ENCODE data around the gene HBB.

Gene HBB

DNA sequence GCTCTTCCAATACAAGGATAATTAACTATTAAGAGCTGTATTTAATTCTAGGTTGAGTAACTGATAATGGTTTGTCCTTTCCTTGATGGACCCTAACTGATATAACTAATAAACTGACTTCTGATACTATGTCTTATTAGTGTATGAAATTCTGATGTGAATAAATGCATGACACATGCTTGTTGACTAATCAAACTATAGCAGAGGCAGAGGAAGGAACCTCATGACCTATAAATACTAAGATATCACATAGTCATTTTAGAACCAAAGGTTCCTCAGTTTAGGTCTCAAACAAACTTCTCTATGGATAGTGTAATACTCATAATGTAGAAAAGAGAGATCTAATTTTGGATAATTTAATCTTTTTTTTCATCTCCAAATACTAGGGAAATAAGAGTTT, 12.2 kb upstream of the HBB start:
- DNase-seq (ENCODE audit: low read depth): no peak
- TF ChIP-seq, protein P1, sequence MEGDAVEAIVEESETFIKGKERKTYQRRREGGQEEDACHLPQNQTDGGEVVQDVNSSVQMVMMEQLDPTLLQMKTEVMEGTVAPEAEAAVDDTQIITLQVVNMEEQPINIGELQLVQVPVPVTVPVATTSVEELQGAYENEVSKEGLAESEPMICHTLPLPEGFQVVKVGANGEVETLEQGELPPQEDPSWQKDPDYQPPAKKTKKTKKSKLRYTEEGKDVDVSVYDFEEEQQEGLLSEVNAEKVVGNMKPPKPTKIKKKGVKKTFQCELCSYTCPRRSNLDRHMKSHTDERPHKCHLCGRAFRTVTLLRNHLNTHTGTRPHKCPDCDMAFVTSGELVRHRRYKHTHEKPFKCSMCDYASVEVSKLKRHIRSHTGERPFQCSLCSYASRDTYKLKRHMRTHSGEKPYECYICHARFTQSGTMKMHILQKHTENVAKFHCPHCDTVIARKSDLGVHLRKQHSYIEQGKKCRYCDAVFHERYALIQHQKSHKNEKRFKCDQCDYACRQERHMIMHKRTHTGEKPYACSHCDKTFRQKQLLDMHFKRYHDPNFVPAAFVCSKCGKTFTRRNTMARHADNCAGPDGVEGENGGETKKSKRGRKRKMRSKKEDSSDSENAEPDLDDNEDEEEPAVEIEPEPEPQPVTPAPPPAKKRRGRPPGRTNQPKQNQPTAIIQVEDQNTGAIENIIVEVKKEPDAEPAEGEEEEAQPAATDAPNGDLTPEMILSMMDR (IDR thresholded peaks at IDR 0.05; ENCODE audit: low read depth, low read length, missing control alignments): no peak

DNA sequence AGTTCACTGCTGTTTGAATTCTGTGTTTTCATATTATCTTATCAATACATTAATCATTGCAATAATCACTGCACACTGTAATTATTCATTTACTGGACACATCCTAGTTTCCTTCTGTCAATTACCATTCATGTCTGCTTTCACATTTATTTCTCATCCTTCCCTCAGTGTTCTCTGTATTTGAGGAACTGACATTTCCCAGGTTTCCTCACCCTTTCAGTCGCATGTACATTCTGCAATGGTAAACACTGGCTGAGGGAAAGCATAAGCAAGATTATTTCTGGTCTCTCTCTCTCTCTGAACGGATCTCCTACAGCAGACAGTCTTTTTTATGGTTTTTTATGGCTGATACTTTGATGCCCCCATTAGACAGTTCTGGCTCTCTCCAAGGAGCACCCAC, 11.6 kb upstream of the HBB start:
- no peak overlapping the region for H3K4me3 ChIP-seq (ENCODE audit: low read depth, low read length)
- DNase-seq (ENCODE audit: low read depth): no peak
- TF ChIP-seq, protein P1 (IDR thresholded peaks at IDR 0.05; ENCODE audit: low read depth, low read length, missing control alignments): no peak

More for the DNA sequence above, 12.2 kb upstream of the HBB start:
- H3K4me3 ChIP-seq (ENCODE audit: low read depth, low read length): no peak overlapping the region

DNA sequence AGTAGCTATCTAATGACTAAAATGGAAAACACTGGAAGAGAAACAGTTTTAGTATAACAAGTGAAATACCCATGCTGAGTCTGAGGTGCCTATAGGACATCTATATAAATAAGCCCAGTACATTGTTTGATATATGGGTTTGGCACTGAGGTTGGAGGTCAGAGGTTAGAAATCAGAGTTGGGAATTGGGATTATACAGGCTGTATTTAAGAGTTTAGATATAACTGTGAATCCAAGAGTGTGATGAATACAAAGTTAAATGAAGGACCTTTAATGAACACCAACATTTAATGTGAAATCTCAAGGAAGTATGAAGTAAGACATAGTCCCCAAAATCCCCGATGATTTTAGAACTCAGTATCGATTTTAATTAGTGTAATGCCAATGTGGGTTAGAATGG, 10.5 kb upstream of the HBB start:
- H3K4me3 ChIP-seq (ENCODE audit: low read depth, low read length): no peak overlapping the region
- TF ChIP-seq, protein P1 (IDR thresholded peaks at IDR 0.05; ENCODE audit: low read depth, low read length, missing control alignments): no peak
- no peak for DNase-seq (ENCODE audit: low read depth)

DNA sequence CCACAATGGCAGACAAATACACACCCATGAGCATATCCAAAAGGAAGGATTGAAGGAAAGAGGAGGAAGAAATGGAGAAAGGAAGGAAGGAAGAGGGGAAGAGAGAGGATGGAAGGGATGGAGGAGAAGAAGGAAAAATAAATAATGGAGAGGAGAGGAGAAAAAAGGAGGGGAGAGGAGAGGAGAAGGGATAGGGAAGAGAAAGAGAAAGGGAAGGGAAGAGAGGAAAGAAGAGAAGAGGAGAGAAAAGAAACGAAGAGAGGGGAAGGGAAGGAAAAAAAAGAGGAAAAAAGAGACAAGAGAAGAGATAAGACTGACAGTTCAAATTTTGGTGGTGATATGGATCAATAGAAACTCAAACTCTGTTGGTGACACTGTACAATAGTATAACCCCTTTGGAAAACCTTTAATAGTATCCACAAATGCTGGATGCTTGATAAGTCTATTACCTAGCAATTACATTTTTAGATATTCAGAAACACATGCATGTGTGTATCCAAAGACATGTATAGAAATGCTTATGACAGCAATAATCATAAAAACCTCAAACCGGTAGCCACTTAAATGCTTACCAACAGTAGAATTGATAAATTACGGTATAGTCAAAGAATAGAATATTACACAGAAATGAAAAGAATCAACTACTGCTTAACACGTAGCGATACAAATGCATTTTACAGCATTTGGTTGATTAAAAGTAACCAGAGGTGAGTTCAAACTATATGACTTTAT, 8.7 kb upstream of the HBB start:
- no peak for DNase-seq (ENCODE audit: low read depth)
- TF ChIP-seq, protein P1 (IDR thresholded peaks at IDR 0.05; ENCODE audit: low read depth, low read length, missing control alignments): no peak
- no peak overlapping the region for H3K4me3 ChIP-seq (ENCODE audit: low read depth, low read length)

DNA sequence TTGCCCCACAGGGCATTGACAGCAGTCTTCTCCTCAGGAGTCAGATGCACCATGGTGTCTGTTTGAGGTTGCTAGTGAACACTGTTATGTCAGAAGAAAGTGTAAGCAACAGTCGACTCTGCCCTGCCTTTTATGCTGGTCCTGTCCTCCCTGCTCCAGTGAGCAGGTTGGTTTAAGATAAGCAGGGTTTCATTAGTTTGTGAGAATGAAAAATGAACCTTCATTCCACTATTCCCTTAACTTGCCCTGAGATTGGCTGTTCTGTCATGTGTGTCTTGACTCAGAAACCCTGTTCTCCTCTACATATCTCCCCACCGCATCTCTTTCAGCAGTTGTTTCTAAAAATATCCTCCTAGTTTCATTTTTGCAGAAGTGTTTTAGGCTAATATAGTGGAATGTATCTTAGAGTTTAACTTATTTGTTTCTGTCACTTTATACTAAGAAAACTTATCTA, 7.5 kb upstream of the HBB start, which contains the start of gene HBD:
HBD (minus strand) TSS at position 103 of the 454 bp plus-strand sequence; CDS start at position 53, 50 bp downstream.
- no peak for DNase-seq (ENCODE audit: low read depth)
- no peak within 1 kb of the TSS for H3K4me3 ChIP-seq (ENCODE audit: low read depth, low read length)
- TF ChIP-seq, protein P1 (IDR thresholded peaks at IDR 0.05; ENCODE audit: low read depth, low read length, missing control alignments): no peak

DNA sequence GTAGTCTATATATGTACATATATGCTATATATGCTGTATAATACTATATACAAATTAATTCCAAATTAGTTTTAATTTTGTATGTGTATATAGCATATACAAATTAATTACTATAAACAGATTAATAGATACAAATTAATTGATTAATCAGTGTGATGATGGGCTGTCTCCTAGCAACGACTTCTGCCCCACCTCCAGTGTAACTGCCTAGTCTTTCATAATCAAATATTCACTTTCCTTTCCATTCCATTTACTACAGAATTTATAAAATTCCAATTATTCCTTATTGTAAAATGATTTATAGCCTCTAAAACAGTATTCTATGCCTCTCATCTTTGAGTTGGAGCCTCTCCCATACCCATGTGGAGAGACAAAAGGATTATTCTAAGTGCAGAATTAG, 6.4 kb upstream of the HBB start:
- DNase-seq (ENCODE audit: low read depth): no peak
- no peak overlapping the region for H3K4me3 ChIP-seq (ENCODE audit: low read depth, low read length)
- TF ChIP-seq, protein P1 (IDR thresholded peaks at IDR 0.05; ENCODE audit: low read depth, low read length, missing control alignments): no peak

DNA sequence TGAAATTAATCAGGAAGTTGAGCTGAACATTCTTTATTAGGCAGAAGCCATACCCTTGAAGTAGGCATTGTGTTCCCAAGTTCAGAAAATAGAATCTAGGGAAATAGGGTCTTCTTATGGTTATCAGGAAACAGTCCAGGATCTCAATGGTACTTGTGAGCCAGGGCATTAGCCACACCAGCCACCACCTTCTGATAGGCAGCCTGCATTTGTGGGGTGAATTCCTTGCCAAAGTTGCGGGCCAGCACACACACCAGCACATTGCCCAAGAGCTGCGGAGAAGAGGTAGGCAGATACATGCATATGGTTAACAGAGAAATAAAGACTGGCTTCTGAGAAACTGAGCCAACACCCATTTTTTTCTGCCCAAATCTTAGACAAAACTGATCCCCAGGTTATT, 6.0 kb upstream of the HBB start:
- no peak for DNase-seq (ENCODE audit: low read depth)
- TF ChIP-seq, protein P1 (IDR thresholded peaks at IDR 0.05; ENCODE audit: low read depth, low read length, missing control alignments): no peak
- H3K4me3 ChIP-seq (ENCODE audit: low read depth, low read length): no peak overlapping the region

Data from GM12864 (cell line).